HG02571 (cell line): ENCODE results near the gene PEX10.
"Not testable (repeated sequence)": the region's sequence is repeated elsewhere in the genome, so short reads cannot be mapped to it uniquely, and the experiment has no call there.

Experiments used
- ATAC-seq: cut with Tn5 transposase; IDR thresholded peaks from one replicate; pipeline ENCODE4 v1.9.1; 2021; ENCODE audit warnings: mild to moderate bottlenecking, moderate library complexity; ENCODE audit not compliant: unreplicated experiment

The PEX10 gene

DNA sequence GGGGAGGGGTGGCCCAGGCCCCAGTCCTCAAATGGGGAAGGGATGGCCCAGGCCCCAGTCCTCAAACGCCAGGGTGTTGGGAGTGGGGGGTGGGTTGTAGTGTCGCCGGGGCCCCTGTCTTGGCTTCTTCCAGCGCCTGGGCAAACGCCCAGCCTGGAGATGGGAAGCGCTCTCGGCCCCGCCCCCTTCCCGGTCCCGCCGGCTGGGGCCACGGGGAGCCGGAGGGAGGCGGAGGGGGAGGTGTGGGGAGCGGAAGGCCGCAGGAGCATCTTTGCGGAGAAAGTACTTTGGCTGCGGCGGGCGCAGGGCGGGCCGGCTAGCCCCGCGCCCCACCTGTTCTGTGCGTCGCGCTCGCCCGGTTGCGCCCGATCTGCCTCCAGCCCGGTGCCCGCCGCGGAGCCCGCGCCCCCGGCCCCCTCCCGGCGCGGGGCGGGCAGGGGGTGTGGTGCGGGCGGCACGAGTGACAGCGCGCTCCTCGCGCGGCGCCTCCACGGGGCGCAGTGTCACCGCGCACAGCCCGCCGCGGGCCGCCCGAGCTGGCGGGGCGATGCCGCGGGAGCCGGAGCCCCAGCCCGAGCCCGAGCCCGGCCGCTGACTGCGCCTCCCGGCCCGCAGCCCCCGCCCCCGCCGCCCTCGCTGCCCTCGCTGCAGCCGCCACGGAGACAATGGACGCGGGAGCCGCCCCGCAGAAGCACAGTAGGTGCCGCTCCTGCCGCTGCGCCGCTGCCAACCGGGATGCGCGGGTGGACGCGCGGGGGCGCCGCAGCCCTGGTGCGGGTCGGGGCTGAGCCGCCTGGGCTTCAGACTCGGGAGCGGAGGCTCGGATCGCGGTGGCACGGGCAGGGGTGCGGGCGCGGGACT lies 31.1 kb upstream of the PEX10 start:
- no peak for ATAC-seq

DNA sequence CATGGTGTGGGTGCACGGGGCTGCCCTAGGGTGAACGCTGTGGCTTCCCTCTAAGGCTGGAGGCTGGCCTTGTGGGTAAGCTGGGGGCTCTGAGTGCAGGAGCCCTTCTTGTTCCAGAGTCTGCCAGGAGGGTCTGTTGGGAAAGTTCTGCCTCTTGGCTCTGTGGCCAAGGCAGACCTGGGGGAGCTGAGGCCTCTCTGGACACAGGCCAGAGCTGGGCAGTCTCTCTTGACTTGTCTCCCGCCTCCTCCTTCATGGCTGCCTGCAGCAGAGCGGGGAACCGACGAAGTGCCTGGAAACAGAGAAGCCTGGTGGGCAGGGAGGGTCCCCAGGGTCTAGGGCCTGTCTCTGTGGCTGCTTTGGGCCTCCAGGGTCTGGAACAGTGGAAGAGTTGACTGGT lies 30.3 kb upstream of the PEX10 start:
- ATAC-seq: no peak

DNA sequence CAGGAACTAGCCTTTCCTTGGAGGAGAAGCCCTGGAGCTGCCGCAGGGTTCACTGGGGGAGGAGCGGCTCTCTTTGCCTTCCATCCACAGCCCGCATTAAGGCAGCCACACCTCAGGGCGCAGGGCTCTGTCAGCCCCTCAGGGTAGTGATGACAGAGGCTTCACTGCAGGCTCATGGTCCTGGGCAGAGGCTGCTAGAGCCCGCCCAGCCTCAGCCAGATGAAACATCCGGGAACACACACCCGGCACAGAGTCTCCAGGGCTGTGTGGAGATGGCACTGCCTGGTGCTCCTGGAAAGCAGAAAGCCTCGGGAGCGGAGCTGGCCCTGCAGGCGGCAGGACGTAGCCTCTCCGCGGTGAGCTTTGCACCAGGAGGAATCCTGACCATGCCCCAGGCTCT lies 29.4 kb upstream of the PEX10 start:
- no peak for ATAC-seq

DNA sequence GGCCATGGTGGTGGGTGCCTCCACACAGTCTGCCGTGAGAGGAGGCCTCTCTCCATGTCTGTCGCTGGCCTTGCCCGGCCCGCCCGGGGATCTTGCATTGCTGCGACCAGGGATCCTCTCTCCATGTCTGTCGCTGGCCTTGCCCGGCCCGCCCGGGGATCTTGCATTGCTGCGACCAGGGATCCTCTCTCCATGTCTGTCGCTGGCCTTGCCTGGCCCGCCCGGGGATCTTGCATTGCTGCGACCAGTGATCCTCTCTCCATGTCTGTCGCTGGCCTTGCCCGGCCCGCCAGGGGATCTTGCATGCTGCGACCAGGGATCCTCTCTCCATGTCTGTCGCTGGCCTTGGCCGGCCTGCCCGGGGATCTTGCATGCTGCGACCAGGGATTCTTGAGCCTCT lies 28.0 kb upstream of the PEX10 start:
- not testable (repeated sequence) for ATAC-seq

DNA sequence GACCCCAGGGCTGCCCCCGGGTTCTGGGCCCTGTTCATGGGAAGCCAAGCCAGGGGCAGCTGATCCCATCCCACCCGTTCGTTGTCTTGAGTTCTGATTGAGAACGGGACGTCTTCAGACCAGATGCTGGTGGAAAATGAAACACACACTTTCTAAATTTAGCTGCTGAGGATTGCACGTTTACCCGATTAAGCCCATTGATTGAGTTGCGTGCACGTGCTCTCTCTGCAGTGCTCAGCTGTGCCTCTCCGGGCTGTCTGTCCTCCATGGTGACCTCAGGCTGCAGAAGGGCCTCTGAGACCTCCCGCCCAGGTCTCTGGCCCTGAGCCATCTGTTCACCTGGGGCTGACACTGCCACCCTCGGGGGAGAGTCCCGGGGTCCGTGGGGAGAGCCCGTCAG lies 27.0 kb upstream of the PEX10 start:
- ATAC-seq: no peak

DNA sequence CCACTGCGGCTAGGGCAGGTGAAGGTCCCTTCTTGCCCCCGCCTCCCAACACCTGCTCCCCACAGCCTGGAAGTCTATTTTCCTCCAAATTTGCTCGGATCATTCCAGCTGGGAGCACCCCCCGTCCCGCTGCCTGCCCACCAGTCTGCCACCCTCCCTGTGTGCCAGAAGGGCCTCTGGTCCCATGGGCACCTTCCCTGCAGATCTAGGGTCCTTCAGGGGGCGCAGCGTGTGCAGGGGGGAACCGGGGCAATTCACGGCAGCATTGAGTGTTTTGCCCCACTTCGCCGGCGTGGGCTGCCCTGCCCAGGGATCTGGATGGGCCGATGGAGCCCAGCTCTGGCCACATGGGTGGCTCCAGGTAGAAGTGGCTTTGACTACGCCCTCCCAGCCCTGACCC lies 26.3 kb upstream of the PEX10 start:
- no peak for ATAC-seq

DNA sequence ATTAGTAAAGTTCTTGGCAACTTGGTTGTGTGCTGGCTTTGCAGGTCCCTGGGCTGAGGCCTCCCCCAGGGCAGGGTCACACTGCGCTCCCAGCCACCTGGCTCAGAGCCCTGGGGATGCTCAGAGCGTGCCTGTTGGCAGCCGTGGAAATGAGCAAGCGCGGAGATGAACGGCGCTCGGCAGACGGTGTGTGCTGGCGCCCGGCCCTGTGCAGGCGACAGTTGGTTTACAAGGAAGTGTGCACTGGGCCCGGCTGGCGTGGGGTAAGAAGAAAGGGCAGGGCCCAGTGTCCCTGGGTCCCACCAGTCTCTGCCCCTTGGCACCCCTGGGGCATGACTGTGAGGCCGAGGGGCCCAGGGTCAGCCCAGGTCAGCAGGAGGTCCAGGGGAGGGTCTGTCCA lies 25.7 kb upstream of the PEX10 start:
- ATAC-seq: no peak

DNA sequence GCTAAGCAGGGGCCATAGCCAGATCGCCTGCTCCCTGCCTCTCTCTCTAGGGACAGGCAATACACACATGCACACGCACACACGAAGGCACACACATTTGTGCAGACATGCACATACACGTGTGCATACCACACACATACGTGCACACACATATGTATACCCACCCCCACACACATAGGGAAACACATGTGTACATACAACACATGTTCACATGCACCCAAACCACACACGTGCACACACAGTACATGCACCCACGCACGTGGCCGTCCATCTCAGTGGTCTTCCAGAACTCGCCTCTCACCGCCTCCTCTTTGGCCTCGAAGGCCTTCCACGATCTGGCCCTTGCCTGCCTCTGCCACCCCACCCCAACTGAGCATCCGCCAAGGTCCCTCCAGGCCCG lies 25.3 kb upstream of the PEX10 start:
- ATAC-seq: no peak

DNA sequence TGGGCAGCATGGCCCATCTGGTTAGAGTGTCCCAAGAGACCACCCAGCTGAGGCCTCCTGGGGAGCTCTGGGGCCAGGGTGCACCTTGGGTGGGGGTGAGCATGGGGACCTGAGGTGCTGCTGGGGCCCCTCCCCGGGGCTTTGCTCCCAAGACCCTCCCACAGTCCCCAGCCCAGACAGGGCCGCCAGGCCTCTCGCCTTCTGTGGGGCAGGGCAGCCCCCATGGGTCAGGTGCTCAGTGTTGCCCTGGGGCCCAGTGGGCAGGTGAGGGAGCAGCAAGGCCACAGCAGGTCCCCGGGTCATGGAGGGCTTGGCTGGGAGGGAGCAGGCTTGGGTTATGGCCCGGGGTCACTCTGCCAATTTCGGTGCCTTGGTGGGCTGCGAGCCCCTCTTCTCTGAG lies 24.5 kb upstream of the PEX10 start:
- ATAC-seq: no peak

DNA sequence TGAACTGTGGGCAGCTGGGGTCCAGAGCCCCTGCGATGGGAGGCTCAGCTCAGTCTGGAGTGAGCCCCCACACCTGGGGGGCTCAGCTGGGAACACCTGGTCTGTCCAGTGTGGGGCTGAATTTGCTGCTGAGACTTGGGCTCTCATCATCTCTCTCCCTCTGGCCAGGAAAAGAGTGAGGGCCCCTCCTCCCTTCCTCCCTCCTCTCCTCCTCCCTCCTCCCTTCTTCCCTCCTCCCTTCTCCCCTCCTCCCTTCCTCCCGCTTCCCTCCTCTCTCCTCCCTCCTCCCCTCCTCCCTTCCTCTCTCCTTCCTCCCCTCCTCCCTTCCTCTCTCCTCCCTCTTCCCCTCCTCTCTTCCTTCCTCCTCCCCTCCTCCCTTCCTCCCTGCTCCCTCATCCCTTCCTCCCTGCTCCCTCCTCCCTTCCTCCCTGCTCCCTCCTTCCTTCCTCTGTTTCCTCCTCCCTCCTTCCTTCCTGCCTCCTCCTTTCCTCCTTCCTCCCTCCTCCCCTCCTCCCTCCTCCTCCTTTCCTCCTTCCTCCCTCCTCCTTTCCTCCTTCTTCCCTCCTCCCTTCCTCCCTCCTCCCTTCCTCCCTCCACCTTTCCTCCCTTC lies 23.5 kb upstream of the PEX10 start:
- ATAC-seq: no peak

DNA sequence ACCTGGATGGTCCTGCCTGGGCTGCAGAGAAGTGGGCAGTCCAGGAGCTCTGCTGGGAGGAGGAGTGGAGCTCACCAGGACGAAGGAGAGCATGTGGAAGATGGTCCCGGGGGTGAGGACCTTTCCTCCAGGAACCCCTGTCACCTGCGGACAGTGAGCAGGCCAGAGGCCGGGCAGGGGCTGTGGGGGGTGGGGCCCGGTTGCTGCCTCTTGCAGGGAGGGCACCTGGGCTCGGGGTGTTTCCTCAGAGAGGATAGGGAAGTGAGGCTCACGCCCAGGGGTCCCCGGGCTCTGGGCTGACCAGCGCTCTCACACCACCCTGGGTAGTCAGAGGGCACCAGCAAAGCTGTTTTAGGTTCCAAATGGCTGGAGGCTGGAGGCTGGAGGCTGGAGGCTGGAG lies 22.7 kb upstream of the PEX10 start:
- ATAC-seq: no peak

DNA sequence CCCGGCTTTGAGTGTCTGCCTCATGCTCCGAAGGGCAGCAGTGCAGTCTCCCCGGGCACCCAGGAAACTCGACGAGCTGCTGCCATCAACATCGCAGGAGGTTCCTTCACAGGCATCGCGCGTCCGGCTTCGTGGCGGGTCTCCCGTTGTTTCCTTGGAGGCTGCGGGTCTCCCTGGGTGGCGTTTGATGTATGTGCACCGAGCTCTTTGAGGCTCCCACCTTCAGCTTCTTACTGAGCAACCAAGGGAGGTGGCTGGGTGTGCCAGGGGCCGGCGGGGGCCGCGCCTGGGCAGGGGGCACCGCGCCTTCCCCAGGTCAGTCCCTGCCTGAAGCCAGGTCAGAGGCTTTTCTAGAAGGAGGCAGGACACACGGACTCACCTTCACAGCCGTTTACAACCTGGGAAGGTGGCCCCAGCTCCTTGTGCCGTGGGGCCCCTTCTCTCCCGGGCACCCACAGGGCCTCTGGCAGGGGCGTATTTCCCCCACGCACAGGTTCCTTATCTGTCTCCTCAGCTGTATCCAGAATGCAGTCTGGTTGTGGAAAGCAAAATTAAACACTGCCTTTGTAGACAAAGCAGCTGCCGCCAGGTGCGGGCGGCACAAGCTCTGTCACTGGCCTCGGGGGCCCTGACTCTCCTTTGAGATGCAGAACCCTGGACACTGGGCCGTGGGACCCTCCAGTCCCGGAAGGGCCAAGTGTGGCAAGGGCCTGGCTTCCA lies 21.7 kb upstream of the PEX10 start:
- no peak for ATAC-seq

DNA sequence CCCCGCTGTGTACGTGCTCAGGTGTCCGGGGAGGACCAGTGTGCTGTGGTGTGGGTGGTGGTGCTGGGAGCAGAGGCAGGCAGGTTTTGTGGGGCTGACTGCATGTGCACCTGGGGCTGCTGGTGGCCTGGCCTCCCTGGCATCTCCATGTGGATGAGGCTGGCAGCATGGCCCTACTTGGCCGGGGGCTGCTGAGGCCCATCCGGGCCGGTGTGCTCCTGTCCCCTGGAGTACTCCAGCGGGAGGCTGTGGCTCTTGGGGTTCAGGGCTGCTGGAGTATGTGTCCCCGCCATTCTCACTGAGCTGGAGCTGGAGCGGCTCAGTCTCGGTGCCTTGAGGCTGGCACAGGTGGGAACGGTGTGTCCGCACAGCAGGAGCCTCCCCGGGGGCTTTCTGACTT lies 20.8 kb upstream of the PEX10 start:
- no peak for ATAC-seq

DNA sequence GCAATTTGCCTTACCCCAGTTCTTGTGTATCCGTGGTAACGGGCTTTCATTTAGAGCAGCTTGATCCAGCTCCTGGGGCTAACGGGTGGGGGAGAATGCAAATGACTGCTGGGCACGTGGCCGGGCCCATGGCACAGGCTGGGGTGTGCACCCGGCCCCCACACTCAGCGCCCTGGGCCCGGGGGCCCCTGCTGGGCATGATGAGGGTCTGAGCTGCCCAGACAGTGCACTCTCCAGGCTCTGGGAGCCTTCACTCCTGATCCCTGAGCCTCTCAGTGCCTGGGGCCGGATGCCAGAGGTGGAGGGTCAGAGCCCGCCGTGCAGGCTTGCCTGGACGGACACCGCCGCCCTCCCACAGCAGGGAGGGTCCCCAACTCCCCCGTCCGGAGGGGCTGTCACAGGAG lies 20.1 kb upstream of the PEX10 start:
- ATAC-seq: no peak

DNA sequence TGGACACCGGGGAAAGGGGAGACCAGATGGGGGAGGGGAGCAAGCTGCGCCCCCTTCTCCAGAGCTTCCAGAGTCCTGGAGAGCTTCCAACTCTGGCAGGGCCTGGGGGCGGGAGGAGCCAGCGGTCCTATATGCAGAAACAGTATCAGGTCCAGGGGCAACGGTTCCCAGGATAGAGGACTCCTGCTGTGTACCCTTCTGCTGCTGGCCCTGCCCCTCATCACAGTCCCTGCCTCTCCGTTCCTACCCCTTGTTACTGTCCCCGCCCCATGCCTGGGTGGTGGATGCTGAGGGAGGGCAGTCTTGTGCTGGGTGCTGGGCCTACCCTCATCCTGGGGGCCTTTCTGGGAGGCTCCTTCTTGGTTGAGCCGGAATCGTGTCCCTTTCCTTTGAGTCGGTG lies 19.2 kb upstream of the PEX10 start:
- ATAC-seq: no peak

DNA sequence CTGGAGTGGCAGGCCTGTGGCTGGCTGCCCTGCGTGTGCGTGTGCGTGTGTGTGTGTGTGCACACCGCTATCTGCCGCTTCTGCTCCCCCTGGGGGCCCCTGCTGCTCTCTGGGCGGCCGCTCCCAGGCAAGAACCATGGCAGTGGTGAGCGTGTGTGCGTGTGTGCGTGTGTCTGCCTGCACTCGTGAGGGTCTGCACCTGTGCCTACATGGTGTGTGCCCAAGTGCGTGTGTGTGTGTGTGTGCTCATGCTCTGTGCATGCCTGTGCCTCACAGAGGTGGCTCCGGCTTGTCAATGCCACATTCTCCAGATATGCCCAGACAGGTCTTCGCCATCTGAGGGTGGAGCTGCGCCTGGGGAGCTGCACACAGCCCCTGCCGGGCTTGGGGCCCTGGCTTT lies 18.7 kb upstream of the PEX10 start:
- ATAC-seq: no peak

DNA sequence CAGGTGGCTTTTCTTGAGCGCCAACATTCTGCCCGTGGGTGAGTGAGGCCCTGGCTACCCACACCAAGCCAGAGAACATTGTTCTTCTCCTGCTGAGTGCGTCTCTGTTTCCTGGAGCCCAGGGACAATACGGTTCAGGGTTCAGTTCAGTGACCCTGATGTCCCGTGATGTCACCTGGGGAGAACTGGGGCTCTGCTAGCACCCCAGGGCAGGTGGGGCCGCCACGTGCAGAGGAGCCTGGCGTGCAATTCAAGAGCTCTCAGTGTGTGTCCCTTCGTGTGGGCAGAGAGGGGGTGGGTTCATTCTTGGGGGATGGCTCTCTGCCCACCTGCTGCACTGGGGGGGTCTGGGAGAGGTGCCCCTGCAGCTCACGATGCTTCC lies 18.2 kb upstream of the PEX10 start:
- ATAC-seq: no peak

DNA sequence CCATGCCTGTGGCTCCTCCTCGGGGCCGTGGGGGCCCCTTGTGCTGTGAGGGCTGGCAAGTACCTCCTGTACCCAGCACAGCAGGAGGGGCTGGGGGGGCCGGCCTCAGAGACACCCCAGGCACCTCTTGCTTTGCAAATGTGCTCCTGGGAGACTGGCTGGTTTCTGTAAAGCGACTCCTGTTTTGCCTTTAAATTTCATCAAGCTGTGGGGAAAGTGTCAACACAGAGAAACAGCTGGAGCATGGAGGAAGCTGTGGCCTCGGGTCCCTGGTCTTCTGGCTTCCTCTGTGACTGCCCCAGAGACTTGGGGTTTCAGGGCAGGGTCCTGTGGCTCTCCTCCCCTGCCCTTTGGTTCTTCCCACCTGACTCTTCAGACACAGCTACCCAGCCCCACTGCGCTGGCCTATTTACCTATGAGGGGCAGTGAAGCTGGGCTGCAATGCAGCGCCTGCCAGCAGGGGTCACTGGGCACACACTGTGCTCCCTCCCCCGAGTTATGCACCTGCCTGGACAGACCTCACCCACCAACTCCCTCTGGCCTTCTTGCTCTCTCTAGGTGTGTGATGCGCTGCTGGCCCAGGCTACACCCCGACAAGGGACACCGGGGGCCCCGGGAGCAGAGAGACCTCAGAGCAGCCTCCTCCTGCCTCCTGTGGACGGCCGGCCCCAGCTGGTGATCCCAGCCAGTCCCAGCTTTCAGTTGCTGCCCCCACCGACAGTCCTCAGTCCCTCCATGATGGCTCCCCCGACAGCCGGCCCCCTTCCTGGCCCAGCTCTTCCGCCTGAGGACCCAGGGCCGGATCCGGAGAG lies 17.6 kb upstream of the PEX10 start:
- ATAC-seq: no peak

DNA sequence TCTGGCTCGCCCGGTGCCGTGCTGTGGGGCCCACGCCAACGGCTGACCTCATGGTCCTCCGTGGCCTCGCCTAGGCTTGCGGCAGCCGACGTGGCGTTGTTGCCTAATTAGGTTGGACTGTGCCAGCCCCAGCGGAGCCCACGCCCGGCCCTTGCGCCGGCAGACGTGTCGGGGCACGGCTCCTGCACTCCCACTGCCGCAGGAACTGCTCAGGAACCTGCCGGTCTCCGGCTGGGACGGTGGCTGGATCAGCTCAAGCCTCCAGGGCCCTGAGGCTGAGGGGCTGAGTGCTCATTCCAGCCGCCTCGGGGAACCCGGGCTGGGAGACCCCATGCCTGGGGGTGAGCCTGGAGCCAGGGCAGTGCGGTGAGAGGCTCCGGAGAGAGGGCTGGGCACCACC lies 16.1 kb upstream of the PEX10 start:
- no peak for ATAC-seq

DNA sequence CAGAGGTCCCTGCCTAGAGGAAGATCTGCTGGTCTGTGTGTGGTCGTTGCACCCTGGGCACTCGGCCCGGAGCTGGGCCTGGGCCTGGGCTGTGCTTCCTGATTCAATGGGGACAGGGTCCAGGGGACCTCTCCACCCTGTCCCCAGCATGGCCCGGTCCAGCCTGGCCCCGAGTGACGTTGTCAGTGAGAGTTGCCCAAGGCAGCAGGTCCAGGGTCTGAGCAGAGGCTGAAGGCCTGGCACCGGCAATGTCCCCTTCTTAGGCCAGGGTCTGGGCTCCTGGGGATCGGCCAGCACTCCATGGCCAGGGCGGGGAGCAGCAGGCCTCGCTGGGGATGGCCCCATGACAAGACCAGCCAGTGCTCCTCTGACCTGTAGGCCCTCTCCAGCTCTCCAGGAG lies 15.6 kb upstream of the PEX10 start:
- no peak for ATAC-seq

DNA sequence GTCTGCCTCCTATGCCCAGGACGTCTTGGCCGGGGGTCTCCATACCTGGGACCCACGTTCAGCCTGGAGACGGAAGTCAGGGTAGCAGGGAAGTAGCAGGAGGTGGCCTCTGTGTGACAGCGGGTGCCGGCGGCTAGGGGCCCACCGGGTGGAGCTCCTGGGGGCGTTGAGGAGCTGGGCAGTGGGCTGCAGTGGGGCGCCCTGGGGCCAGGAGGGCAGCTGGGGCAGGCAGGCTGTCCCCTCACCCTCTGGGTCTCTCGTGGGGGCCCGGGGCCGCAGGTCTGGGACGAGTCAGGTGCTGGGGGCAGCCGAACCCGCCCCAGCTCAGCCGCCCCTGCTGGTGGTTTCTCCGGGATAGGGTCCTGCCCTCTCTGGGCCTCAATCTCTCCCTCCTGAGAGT lies 14.7 kb upstream of the PEX10 start:
- no peak for ATAC-seq
